K562 (cell line): ENCODE results near the gene ACER3. TPM values are rescaled to one million over a fixed set of nuclear protein-coding genes. Genes with fewer than 3 reads are reported as not detected.

Experiments used
- ATAC-seq: fragments of 200-7000 bp; cut with Tn5 transposase; 3 replicates; pipeline ENCODE4 v1.9.1; 2020; ENCODE audit warnings: moderate library complexity
- BruUV-seq: library from RNA; stranded (reverse); fragments of 400-500 nt; replicated peaks from 2 replicates; lab custom pipeline; 2021; lab: Mats Ljungman, UMichigan
- CTCF ChIA-PET: fragments of 300-600 bp; formaldehyde crosslinking; extraction: SDS; loops from one replicate; lab custom pipeline; 2021; ENCODE audit warnings: low intra/inter-chr PET ratio; lab: Yijun Ruan, JAX
- POLR2A ChIA-PET: fragments of 300-600, 350-650 bp; sonication (Branson Sonifier 250); formaldehyde crosslinking; extraction: SDS; loops from one replicate; lab custom pipeline; 2021; ENCODE audit warnings: antibody characterized with exemption, inconsistent platforms; lab: Yijun Ruan, JAX
- DNase-seq, 4 experiments: peaks; one replicate each; pipeline versions ENCODE4 v3.0.0 to v3.0.0-alpha.2; 2011 to 2018; ENCODE audit warnings: low spot score in 3 of 4, mixed read lengths in 3 of 4; ENCODE audit errors: extremely low read depth in 1 of 4
- FAIRE-seq: peaks from 2 replicates; lab custom pipeline; 2011; peaks lifted over from hg19 to GRCh38; lab: Jason Lieb, UNC
- H2AFZ ChIP-seq: 2 replicates; pipeline ENCODE4 v1.6.0; 2011; ENCODE audit warnings: low read depth, low read length, control low read depth, inconsistent platforms
- H3K27ac ChIP-seq: fragments of 200-600 bp; 3 replicates; pipeline ENCODE4 v1.8.0; 2011; ENCODE audit warnings: low read depth, mild to moderate bottlenecking, control low read depth, inconsistent platforms, low read length, moderate library complexity, mixed read lengths; ENCODE audit errors: extremely low read depth
- H3K27me3 ChIP-seq, 2 experiments: fragments of 300-600 bp in 1 of 2; 2 replicates in 1 of 2; 3 replicates in 1 of 2; pipeline versions ENCODE4 v1.6.0 to v1.8.0; 2011; ENCODE audit warnings: inconsistent platforms in 2 of 2, low read length in 2 of 2, mild to moderate bottlenecking in 1 of 2, mixed read lengths in 1 of 2, moderate library complexity in 1 of 2; ENCODE audit not compliant: control insufficient read depth in 2 of 2, insufficient read depth in 2 of 2
- H3K36me3 ChIP-seq: fragments of 300-600 bp; 3 replicates; pipeline ENCODE4 v1.8.0; 2011; ENCODE audit warnings: mild to moderate bottlenecking, low read length, inconsistent platforms; ENCODE audit not compliant: control insufficient read depth, insufficient read depth
- H3K4me1 ChIP-seq, 2 experiments: fragments of 200-600 bp in 1 of 2; replicated peaks in 1 of 2; 2 replicates in 1 of 2; 3 replicates in 1 of 2; pipeline versions ENCODE4 v1.5.1 to v1.8.0; 2011; ENCODE audit warnings: inconsistent platforms in 2 of 2, low read length in 2 of 2, mild to moderate bottlenecking in 1 of 2, mixed read lengths in 1 of 2, moderate library complexity in 1 of 2; ENCODE audit not compliant: control insufficient read depth in 2 of 2, insufficient read depth in 2 of 2
- H3K4me2 ChIP-seq: 2 replicates; pipeline ENCODE4 v1.6.1; 2011; ENCODE audit warnings: low read length, control low read depth, inconsistent platforms, mixed read lengths; ENCODE audit not compliant: insufficient read depth
- H3K4me3 ChIP-seq: fragments of 200-600 bp; sonication (generic), shearing (Covaris generic); 2 replicates; pipeline ENCODE4 v1.5.1; 2016; ENCODE audit warnings: control low read depth, inconsistent platforms
- H3K79me2 ChIP-seq: fragments of 200-600 bp; 3 replicates; pipeline ENCODE4 v1.8.0; 2011; ENCODE audit warnings: low read length, inconsistent platforms; ENCODE audit not compliant: control insufficient read depth, insufficient read depth
- H3K9ac ChIP-seq, 2 experiments: 2 replicates each; pipeline versions ENCODE4 v1.6.0 to v1.6.1; 2011; ENCODE audit warnings: low read depth in 2 of 2, low read length in 2 of 2, control low read depth in 1 of 2, inconsistent platforms in 1 of 2, mild to moderate bottlenecking in 1 of 2, mixed read lengths in 1 of 2; ENCODE audit not compliant: insufficient read depth in 1 of 2
- H3K9me1 ChIP-seq: one replicate; pipeline ENCODE4 v1.6.0; 2011; ENCODE audit warnings: inconsistent platforms, mild to moderate bottlenecking, low read length, moderate library complexity; ENCODE audit not compliant: control insufficient read depth, insufficient read depth
- H3K9me3 ChIP-seq: replicated peaks from 2 replicates; pipeline ENCODE4 v1.5.1; 2011; ENCODE audit warnings: low read depth, low read length, inconsistent platforms; ENCODE audit not compliant: control insufficient read depth, insufficient read depth
- H4K20me1 ChIP-seq: replicated peaks from 2 replicates; pipeline ENCODE4 v1.6.1; 2011; ENCODE audit warnings: low read length, inconsistent platforms, mixed read lengths; ENCODE audit not compliant: control insufficient read depth, insufficient read depth
- CBX3 ChIP-seq, 2 experiments: IDR thresholded peaks; 1 replicate in 1 of 2; 2 replicates in 1 of 2; pipeline ENCODE4 v1.6.1; 2012; ENCODE audit warnings: inconsistent platforms in 2 of 2, low read length in 2 of 2, borderline replicate concordance in 1 of 2, control low read depth in 1 of 2
- ELK3 ChIP-seq: fragments of 450-650 bp; formaldehyde crosslinking; IDR thresholded peaks from 2 replicates; pipeline ENCODE4 v1.4.0; 2020; ENCODE audit warnings: mild to moderate bottlenecking
- GTF2F1 ChIP-seq: IDR thresholded peaks from 2 replicates; pipeline ENCODE4 v1.6.1; 2011; ENCODE audit warnings: low read depth, low read length, improper control_type of control experiment
- GTF3C2 ChIP-seq: IDR thresholded peaks from 3 replicates; pipeline ENCODE4 v1.6.1; 2011; ENCODE audit warnings: borderline replicate concordance, mild to moderate bottlenecking, moderate library complexity; ENCODE audit not compliant: insufficient read length; ENCODE audit errors: extremely low read depth
- NCOR1 ChIP-seq: fragments of 450-650 bp; IDR thresholded peaks from 2 replicates; pipeline ENCODE4 v1.6.1; 2016; ENCODE audit warnings: mild to moderate bottlenecking, moderate library complexity
- NFRKB ChIP-seq: fragments of 450-650 bp; IDR thresholded peaks from 2 replicates; pipeline ENCODE4 v1.6.1; 2016; ENCODE audit warnings: low read depth
- NR2C2 ChIP-seq, 2 experiments: fragments of 200-800 bp in 1 of 2; sonication (Bioruptor generic) in 1 of 2; sonication (generic) in 1 of 2; formaldehyde crosslinking in 1 of 2; IDR thresholded peaks; 2 replicates each; pipeline versions ENCODE4 v1.6.1 to v1.8.0; 2016 to 2022; ENCODE audit warnings: mild to moderate bottlenecking in 1 of 2, missing compliant biosample characterization in 1 of 2, missing genetic modification characterization in 1 of 2, missing genetic modification reagents in 1 of 2
- RBM17 ChIP-seq: fragments of 200-400 bp; formaldehyde crosslinking; IDR thresholded peaks from 2 replicates; pipeline ENCODE4 v1.6.1; 2017; ENCODE audit warnings: low read depth, mild to moderate bottlenecking, low read length, borderline replicate concordance
- WHSC1 ChIP-seq: IDR thresholded peaks from one replicate; pipeline ENCODE4 v1.6.1; 2012; ENCODE audit warnings: low read length, control low read depth, inconsistent platforms
- ZKSCAN1 ChIP-seq: fragments of 150-350 bp; IDR thresholded peaks from 2 replicates; pipeline ENCODE4 v1.6.1; 2016; ENCODE audit warnings: low read depth, low read length
- ZNF133 ChIP-seq: fragments of 250-450 bp; sonication (Bioruptor Pico); IDR thresholded peaks from 2 replicates; pipeline ENCODE4 v1.4.0; 2020; ENCODE audit warnings: mild to moderate bottlenecking
- ZNF717 ChIP-seq: fragments of 250-450 bp; sonication (Bioruptor Pico); IDR thresholded peaks from 2 replicates; pipeline ENCODE4 v1.5.0; 2021
- ZNF77 ChIP-seq: fragments of 250-450 bp; sonication (Bioruptor Pico); IDR thresholded peaks from 2 replicates; pipeline ENCODE4 v1.5.0; 2020
- WGBS: fragments of 100-300 bp; shearing (Covaris generic); methylation state at CpG from one replicate; pipeline ENCODE4 v1.1.6; 2016; ENCODE audit warnings: low coverage, mixed read lengths; ENCODE audit not compliant: insufficient coverage; ENCODE audit errors: missing lambda C conversion rate; 5-methylcytosine and 5-hydroxymethylcytosine counted together
- in situ Hi-C: fragments of 300-500 bp; cut with MboI; formaldehyde crosslinking; loops from 4 replicates; pipeline ENCODE4 v1.15.0; 2018; ENCODE audit warnings: inconsistent platforms, mixed read lengths
- intact Hi-C: fragments of 100-400 bp; cut with micrococcal nuclease; formaldehyde crosslinking; loops from 2 replicates; pipeline ENCODE4 v1.14.2; 2022
- polyA plus RNA-seq, 8 experiments: library from polyadenylated mRNA; depleted of rRNA in 4 of 8; stranded (reverse) in 5 of 8; unstranded in 3 of 8; fragments of >200 nt; fragmentation: Nextera tagmentation in 2 of 8; fragmentation: Illumina TruSeq in 1 of 8; extraction: Ambion mirVana in 2 of 8; extraction: Trizol in 1 of 8; gene quantifications; 2 replicates each; pipeline versions ENCODE4 v1.2.1 to v1.2.3, GENCODE V29; 2011 to 2014; ENCODE audit warnings: inconsistent platforms in 1 of 8, missing spikeins in 1 of 8
- total RNA-seq, 7 experiments: library from RNA; depleted of rRNA in 6 of 7; stranded (reverse); fragments of >200 nt in 6 of 7; fragmentation: Illumina TruSeq in 2 of 7; extraction: Trizol in 2 of 7; gene quantifications; 2 replicates each; pipeline versions ENCODE4 v1.2.1 to v1.2.3, GENCODE V29; 2011 to 2021; ENCODE audit warnings: low replicate concordance in 1 of 7
- TF ChIP-seq, protein P1 (sequence below): sonication (generic); formaldehyde crosslinking; IDR thresholded peaks from 2 replicates; pipeline ENCODE4 v1.8.0; 2022; ENCODE audit warnings: mild to moderate bottlenecking, low read depth, missing genetic modification reagents
- TF ChIP-seq, protein P2 (sequence below): conservative IDR thresholded peaks from 2 replicates; pipeline ENCODE4 v1.6.1; 2011; ENCODE audit warnings: low read depth, mild to moderate bottlenecking, low read length; ENCODE audit not compliant: control insufficient read depth

Gene ACER3
- total and polyA plus RNA-seq, 9 of the 15 experiments (the other 6 are each of a cell fraction or from before 2014, with no cell fraction given), result 2.0 to 23.8 (median 9.5) TPM

DNA sequence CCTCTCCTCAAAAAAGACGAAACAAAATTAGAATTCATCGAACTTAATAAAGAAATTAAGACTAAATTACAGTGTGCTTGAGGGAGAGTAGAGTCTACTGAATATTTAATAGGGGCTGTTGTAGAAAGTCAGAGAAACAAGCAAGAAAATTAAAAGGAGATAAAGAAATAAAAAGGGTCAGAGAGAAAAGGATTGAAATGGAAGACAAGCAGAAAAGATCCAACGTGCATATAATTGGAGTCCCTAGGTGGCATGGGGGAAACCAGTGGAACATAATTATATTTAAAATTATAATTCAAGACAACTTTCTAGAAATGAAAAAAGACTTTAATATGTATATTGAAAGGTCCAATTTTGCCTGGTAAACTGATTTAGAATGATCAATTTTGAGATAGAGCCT lies 74.3 kb downstream of the ACER3 start (continued):
- TF ChIP-seq GTF3C2, result no peak
- TF ChIP-seq, all 486 proteins: peak for 0

GRCh38 chr11:76939219-76939631 lies 78.5 kb downstream of the ACER3 start:
- no peak for ATAC-seq
- H3K27me3 ChIP-seq, result no peaks in the 10 kb centered on the region
- intact Hi-C loops, result no loop called here
- ChIA-PET POLR2A (no interaction called here), CTCF (no interaction called here)
- H3K9me3 ChIP-seq, result no peaks in the 10 kb centered on the region
- in situ Hi-C loops, result no loop called here
- DNase-seq, result no peak
- no peaks in the 10 kb centered on the region for H3K4me1 ChIP-seq
- BruUV-seq, result no TSS peak
- H2AFZ ChIP-seq, result no peak overlapping the region
- no peak overlapping the region for H3K9ac ChIP-seq
- H3K4me2 ChIP-seq, result no peak overlapping the region
- no peak for FAIRE-seq
- 41% methylated on average over 2 of the region's 2 CpGs for WGBS
- H4K20me1 ChIP-seq, result no peaks in the 10 kb centered on the region
- H3K36me3 ChIP-seq, result no peaks in the 10 kb centered on the region
- H3K9me1 ChIP-seq, result no peaks in the 10 kb centered on the region
- no peak overlapping the region for H3K4me3 ChIP-seq
- H3K79me2 ChIP-seq, result no peaks in the 10 kb centered on the region
- no peak overlapping the region for H3K27ac ChIP-seq
- TF ChIP-seq CBX3 (IDR thresholded peaks at IDR 0.05; ENCODE audit: borderline replicate concordance in 1 of 2, low read length in 2 of 2) (no peak), ZNF77 (CRISPR knock-in tag) (no peak), NCOR1 (no peak), ZNF133 (CRISPR knock-in tag) (no peak), GTF2F1 (no peak), ZNF717 (CRISPR knock-in tag) (no peak), RBM17 (no peak), NFRKB (no peak), WHSC1 (no peak), ZKSCAN1 (no peak), ELK3 (no peak), NR2C2 (CRISPR knock-in tag; IDR thresholded peaks at IDR 0.05) (no peak), NR2C2 (tag; IDR thresholded peaks at IDR 0.05) (no peak)
- TF ChIP-seq, protein P1, sequence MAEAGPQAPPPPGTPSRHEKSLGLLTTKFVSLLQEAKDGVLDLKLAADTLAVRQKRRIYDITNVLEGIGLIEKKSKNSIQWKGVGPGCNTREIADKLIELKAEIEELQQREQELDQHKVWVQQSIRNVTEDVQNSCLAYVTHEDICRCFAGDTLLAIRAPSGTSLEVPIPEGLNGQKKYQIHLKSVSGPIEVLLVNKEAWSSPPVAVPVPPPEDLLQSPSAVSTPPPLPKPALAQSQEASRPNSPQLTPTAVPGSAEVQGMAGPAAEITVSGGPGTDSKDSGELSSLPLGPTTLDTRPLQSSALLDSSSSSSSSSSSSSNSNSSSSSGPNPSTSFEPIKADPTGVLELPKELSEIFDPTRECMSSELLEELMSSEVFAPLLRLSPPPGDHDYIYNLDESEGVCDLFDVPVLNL (CRISPR knock-in tag), result no peak
- TF ChIP-seq, protein P2, sequence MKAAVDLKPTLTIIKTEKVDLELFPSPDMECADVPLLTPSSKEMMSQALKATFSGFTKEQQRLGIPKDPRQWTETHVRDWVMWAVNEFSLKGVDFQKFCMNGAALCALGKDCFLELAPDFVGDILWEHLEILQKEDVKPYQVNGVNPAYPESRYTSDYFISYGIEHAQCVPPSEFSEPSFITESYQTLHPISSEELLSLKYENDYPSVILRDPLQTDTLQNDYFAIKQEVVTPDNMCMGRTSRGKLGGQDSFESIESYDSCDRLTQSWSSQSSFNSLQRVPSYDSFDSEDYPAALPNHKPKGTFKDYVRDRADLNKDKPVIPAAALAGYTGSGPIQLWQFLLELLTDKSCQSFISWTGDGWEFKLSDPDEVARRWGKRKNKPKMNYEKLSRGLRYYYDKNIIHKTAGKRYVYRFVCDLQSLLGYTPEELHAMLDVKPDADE, result no peak
